ENCODE data around the gene C8A.

C8A gene

GRCh38 chr1:56967355-56967754 lies 112.8 kb downstream of the C8A start:
- no peak for DNase-seq (ENCODE audit: low spot score)
